GM19455 (cell line): ENCODE data around the gene IL37.

Experiments used
- ATAC-seq: cut with Tn5 transposase; IDR thresholded peaks from one replicate; pipeline ENCODE4 v1.9.1; 2021; ENCODE audit not compliant: unreplicated experiment

The IL37 gene

GRCh38 chr2:112910865-112911264 is at the start of gene IL37:
Gene IL37 (plus strand): TSS chr2:112911165. CDS start chr2:112913013, 1,848 bp downstream.
- ATAC-seq: no peak

- ATAC-seq: no peak
Observed at GRCh38 chr2:112864072-112864471, 46.9 kb upstream of the IL37 start.

- no peak for ATAC-seq
Observed at GRCh38 chr2:112866128-112866835, 44.7 kb upstream of the IL37 start.

GRCh38 chr2:112867701-112868631 is 43.0 kb upstream of the IL37 start:
- ATAC-seq: no peak

GRCh38 chr2:112869258-112869842 is 41.6 kb upstream of the IL37 start:
- no peak for ATAC-seq

- no peak for ATAC-seq
Observed at GRCh38 chr2:112870841-112871835, 39.8 kb upstream of the IL37 start.

- no peak for ATAC-seq
Observed at GRCh38 chr2:112876257-112876970, 34.6 kb upstream of the IL37 start.

- no peak for ATAC-seq
Observed at GRCh38 chr2:112876971-112877361, 34.0 kb upstream of the IL37 start.

GRCh38 chr2:112877423-112877822 is 33.5 kb upstream of the IL37 start:
- ATAC-seq: no peak

GRCh38 chr2:112879491-112880041 is 31.4 kb upstream of the IL37 start:
- ATAC-seq: no peak

GRCh38 chr2:112880091-112880531 is 30.9 kb upstream of the IL37 start:
- no peak for ATAC-seq

- ATAC-seq: no peak
Observed at GRCh38 chr2:112880696-112881095, 30.3 kb upstream of the IL37 start.

- ATAC-seq: peak; percentile 73
Observed at GRCh38 chr2:112881217-112881985, 29.6 kb upstream of the IL37 start.

- ATAC-seq: no peak
Observed at GRCh38 chr2:112883669-112884068, 27.3 kb upstream of the IL37 start.

GRCh38 chr2:112884869-112885505 is 26.0 kb upstream of the IL37 start:
- ATAC-seq: no peak

GRCh38 chr2:112885506-112885902 is 25.5 kb upstream of the IL37 start:
- ATAC-seq: no peak

- ATAC-seq: no peak
Observed at GRCh38 chr2:112886291-112886690, 24.7 kb upstream of the IL37 start.
